SK-N-SH (cell line): Measurements from ENCODE around the gene MRM3.

Source experiments
- EP300 ChIP-seq, 2 experiments: IDR thresholded peaks; 2 replicates each; pipeline versions ENCODE4 v1.4.0 to v1.6.1; 2012; ENCODE audit warnings: borderline replicate concordance in 1 of 2, low read depth in 1 of 2, low read length in 1 of 2
- RAD21 ChIP-seq: IDR thresholded peaks from 2 replicates; pipeline ENCODE4 v1.6.1; 2012; ENCODE audit warnings: mild to moderate bottlenecking, low read length
- TF ChIP-seq, protein P1 (sequence below): fragments of 200-600 bp; sonication (generic); IDR thresholded peaks from 2 replicates; pipeline ENCODE4 v1.6.1; 2017; ENCODE audit warnings: antibody characterized with exemption, mild to moderate bottlenecking, moderate library complexity
- TF ChIP-seq, protein P2 (sequence below): IDR thresholded peaks from 2 replicates; pipeline ENCODE4 v1.6.1; 2012; ENCODE audit warnings: mild to moderate bottlenecking, low read depth, low read length, moderate library complexity

DNA sequence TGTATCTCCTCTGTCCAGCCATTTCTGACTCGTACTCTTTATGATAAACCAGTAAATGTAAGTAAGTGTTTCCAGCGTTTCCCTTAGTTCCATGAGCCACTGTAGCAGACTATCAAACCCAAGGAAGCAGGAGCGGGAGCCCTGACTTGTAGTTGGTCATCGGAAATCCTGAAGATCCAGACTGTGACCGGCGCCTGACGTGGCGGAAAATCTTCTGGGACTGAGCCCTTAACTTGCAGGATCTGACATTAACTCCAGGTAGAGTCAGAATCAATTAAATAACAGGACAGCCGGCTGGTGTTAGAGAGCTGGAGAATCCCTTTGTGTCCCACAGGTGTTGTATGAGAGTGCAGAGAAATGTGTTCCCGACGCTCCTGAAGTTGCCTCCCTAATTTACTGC lies 4.1 kb upstream of the MRM3 start:
- TF ChIP-seq, protein P1, sequence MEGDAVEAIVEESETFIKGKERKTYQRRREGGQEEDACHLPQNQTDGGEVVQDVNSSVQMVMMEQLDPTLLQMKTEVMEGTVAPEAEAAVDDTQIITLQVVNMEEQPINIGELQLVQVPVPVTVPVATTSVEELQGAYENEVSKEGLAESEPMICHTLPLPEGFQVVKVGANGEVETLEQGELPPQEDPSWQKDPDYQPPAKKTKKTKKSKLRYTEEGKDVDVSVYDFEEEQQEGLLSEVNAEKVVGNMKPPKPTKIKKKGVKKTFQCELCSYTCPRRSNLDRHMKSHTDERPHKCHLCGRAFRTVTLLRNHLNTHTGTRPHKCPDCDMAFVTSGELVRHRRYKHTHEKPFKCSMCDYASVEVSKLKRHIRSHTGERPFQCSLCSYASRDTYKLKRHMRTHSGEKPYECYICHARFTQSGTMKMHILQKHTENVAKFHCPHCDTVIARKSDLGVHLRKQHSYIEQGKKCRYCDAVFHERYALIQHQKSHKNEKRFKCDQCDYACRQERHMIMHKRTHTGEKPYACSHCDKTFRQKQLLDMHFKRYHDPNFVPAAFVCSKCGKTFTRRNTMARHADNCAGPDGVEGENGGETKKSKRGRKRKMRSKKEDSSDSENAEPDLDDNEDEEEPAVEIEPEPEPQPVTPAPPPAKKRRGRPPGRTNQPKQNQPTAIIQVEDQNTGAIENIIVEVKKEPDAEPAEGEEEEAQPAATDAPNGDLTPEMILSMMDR = no peak
- TF ChIP-seq, protein P2, sequence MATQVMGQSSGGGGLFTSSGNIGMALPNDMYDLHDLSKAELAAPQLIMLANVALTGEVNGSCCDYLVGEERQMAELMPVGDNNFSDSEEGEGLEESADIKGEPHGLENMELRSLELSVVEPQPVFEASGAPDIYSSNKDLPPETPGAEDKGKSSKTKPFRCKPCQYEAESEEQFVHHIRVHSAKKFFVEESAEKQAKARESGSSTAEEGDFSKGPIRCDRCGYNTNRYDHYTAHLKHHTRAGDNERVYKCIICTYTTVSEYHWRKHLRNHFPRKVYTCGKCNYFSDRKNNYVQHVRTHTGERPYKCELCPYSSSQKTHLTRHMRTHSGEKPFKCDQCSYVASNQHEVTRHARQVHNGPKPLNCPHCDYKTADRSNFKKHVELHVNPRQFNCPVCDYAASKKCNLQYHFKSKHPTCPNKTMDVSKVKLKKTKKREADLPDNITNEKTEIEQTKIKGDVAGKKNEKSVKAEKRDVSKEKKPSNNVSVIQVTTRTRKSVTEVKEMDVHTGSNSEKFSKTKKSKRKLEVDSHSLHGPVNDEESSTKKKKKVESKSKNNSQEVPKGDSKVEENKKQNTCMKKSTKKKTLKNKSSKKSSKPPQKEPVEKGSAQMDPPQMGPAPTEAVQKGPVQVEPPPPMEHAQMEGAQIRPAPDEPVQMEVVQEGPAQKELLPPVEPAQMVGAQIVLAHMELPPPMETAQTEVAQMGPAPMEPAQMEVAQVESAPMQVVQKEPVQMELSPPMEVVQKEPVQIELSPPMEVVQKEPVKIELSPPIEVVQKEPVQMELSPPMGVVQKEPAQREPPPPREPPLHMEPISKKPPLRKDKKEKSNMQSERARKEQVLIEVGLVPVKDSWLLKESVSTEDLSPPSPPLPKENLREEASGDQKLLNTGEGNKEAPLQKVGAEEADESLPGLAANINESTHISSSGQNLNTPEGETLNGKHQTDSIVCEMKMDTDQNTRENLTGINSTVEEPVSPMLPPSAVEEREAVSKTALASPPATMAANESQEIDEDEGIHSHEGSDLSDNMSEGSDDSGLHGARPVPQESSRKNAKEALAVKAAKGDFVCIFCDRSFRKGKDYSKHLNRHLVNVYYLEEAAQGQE = no peak
- TF ChIP-seq EP300 (IDR thresholded peaks at IDR 0.05; ENCODE audit: borderline replicate concordance in 1 of 2, low read depth in 1 of 2, low read length in 1 of 2) (no peak), RAD21 (no peak)
